Mucosa of stomach (tissue), 1 donor: ENCODE data around the gene CRYGA.

Experiments
- H3K27me3 ChIP-seq: one replicate; pipeline ENCODE4 v1.7.0; 2013; ENCODE audit warnings: mild to moderate bottlenecking, low read length; ENCODE audit not compliant: control insufficient read depth, insufficient read depth
- H3K36me3 ChIP-seq: one replicate; pipeline ENCODE4 v1.7.0; 2013; ENCODE audit warnings: low read length; ENCODE audit not compliant: control insufficient read depth, insufficient read depth
- H3K4me1 ChIP-seq: one replicate; pipeline ENCODE4 v1.7.0; 2013; ENCODE audit warnings: mild to moderate bottlenecking, low read length; ENCODE audit not compliant: control insufficient read depth, insufficient read depth
- H3K4me3 ChIP-seq: one replicate; pipeline ENCODE4 v1.7.0; 2013; ENCODE audit warnings: low read length
- H3K9ac ChIP-seq: one replicate; pipeline ENCODE4 v1.7.0; 2013; ENCODE audit warnings: mild to moderate bottlenecking, low read length, moderate library complexity
- H3K9me3 ChIP-seq: one replicate; pipeline ENCODE4 v1.7.0; 2013; ENCODE audit warnings: mild to moderate bottlenecking, low read length, moderate library complexity; ENCODE audit not compliant: control insufficient read depth
- donor health status: Pancreatic carcinoma.

CRYGA gene

GRCh38 chr2:208183972-208184705 lies 20.8 kb upstream of the CRYGA start:
- Histone ChIP-seq H3K36me3 (no peaks in the 10 kb centered on the region), H3K27me3 (no peaks in the 10 kb centered on the region), H3K9ac (no peak overlapping the region), H3K4me1 (no peaks in the 10 kb centered on the region), H3K9me3 (no peaks in the 10 kb centered on the region), H3K4me3 (no peak overlapping the region)

GRCh38 chr2:208183526-208183925 lies 20.1 kb upstream of the CRYGA start:
- Histone ChIP-seq H3K27me3 (no peaks in the 10 kb centered on the region), H3K9me3 (no peaks in the 10 kb centered on the region), H3K36me3 (no peaks in the 10 kb centered on the region), H3K4me1 (no peaks in the 10 kb centered on the region), H3K9ac (no peak overlapping the region), H3K4me3 (no peak overlapping the region)

GRCh38 chr2:208182835-208183234 lies 19.4 kb upstream of the CRYGA start:
- Histone ChIP-seq H3K36me3 (no peaks in the 10 kb centered on the region), H3K9me3 (no peaks in the 10 kb centered on the region), H3K4me1 (no peaks in the 10 kb centered on the region), H3K27me3 (no peaks in the 10 kb centered on the region), H3K4me3 (no peak overlapping the region), H3K9ac (no peak overlapping the region)

GRCh38 chr2:208179028-208179609 lies 15.7 kb upstream of the CRYGA start:
- H3K4me3 ChIP-seq, result no peak overlapping the region
- H3K9me3 ChIP-seq, result no peaks in the 10 kb centered on the region
- no peak overlapping the region for H3K9ac ChIP-seq
- H3K4me1 ChIP-seq, result peaks cover 5% of the 10 kb centered on the region
- H3K36me3 ChIP-seq, result no peaks in the 10 kb centered on the region
- H3K27me3 ChIP-seq, result no peaks in the 10 kb centered on the region

GRCh38 chr2:208175840-208176153 lies 12.4 kb upstream of the CRYGA start:
- no peaks in the 10 kb centered on the region for H3K27me3 ChIP-seq

GRCh38 chr2:208175069-208175839 lies 11.9 kb upstream of the CRYGA start:
- H3K36me3 ChIP-seq, result no peaks in the 10 kb centered on the region
- H3K4me3 ChIP-seq, result no peak overlapping the region
- H3K9me3 ChIP-seq, result no peaks in the 10 kb centered on the region
- no peaks in the 10 kb centered on the region for H3K27me3 ChIP-seq
- no peak overlapping the region for H3K9ac ChIP-seq
- peaks cover 5% of the 10 kb centered on the region for H3K4me1 ChIP-seq

More at GRCh38 chr2:208175840-208176153, 12.4 kb upstream of the CRYGA start:
- Histone ChIP-seq H3K9me3 (no peaks in the 10 kb centered on the region), H3K4me3 (no peak overlapping the region), H3K9ac (no peak overlapping the region), H3K36me3 (no peaks in the 10 kb centered on the region), H3K4me1 (peaks cover 5% of the 10 kb centered on the region)

GRCh38 chr2:208174144-208174543 lies 10.8 kb upstream of the CRYGA start:
- H3K4me1 ChIP-seq, result peaks cover 5% of the 10 kb centered on the region
- H3K4me3 ChIP-seq, result no peak overlapping the region

GRCh38 chr2:208172125-208172524 lies 8.7 kb upstream of the CRYGA start:
- Histone ChIP-seq H3K27me3 (no peaks in the 10 kb centered on the region), H3K36me3 (no peaks in the 10 kb centered on the region), H3K4me3 (no peak overlapping the region), H3K9me3 (no peaks in the 10 kb centered on the region), H3K4me1 (peaks cover 5% of the 10 kb centered on the region), H3K9ac (no peak overlapping the region)

More at GRCh38 chr2:208174144-208174543, 10.8 kb upstream of the CRYGA start:
- H3K27me3 ChIP-seq, result no peaks in the 10 kb centered on the region
- H3K36me3 ChIP-seq, result no peaks in the 10 kb centered on the region
- no peaks in the 10 kb centered on the region for H3K9me3 ChIP-seq
- H3K9ac ChIP-seq, result no peak overlapping the region

GRCh38 chr2:208164951-208165755 lies 1.8 kb upstream of the CRYGA start:
- no peak overlapping the region for H3K9ac ChIP-seq
- H3K4me1 ChIP-seq, result no peaks in the 10 kb centered on the region
- no peaks in the 10 kb centered on the region for H3K27me3 ChIP-seq
- no peak overlapping the region for H3K4me3 ChIP-seq
- no peaks in the 10 kb centered on the region for H3K36me3 ChIP-seq
- no peaks in the 10 kb centered on the region for H3K9me3 ChIP-seq

- Histone ChIP-seq H3K9ac (no peak overlapping the region), H3K4me3 (no peak overlapping the region), H3K9me3 (no peaks in the 10 kb centered on the region), H3K36me3 (no peaks in the 10 kb centered on the region), H3K27me3 (no peaks in the 10 kb centered on the region), H3K4me1 (no peaks in the 10 kb centered on the region)
Observed at GRCh38 chr2:208156439-208156838, 7.0 kb downstream of the CRYGA start.

GRCh38 chr2:208153156-208153555 lies 10.2 kb downstream of the CRYGA start:
- no peaks in the 10 kb centered on the region for H3K27me3 ChIP-seq
- no peaks in the 10 kb centered on the region for H3K36me3 ChIP-seq
- no peaks in the 10 kb centered on the region for H3K9me3 ChIP-seq
- H3K9ac ChIP-seq, result no peak overlapping the region
- no peaks in the 10 kb centered on the region for H3K4me1 ChIP-seq
- no peak overlapping the region for H3K4me3 ChIP-seq

- Histone ChIP-seq H3K36me3 (no peaks in the 10 kb centered on the region), H3K27me3 (peaks cover 5% of the 10 kb centered on the region), H3K9me3 (no peaks in the 10 kb centered on the region), H3K4me1 (no peaks in the 10 kb centered on the region), H3K4me3 (no peak overlapping the region), H3K9ac (no peak overlapping the region)
Observed at GRCh38 chr2:208150956-208151355, 12.4 kb downstream of the CRYGA start.
